HEK293 (cell line): ENCODE results near the gene CORO6.

Source experiments
- CTCF ChIA-PET: fragments of 350-600 bp; formaldehyde crosslinking; extraction: SDS; loops from one replicate; lab custom pipeline; 2021; ENCODE audit warnings: antibody characterized with exemption; lab: Yijun Ruan, JAX
- POLR2A ChIA-PET: fragments of 300-600 bp; formaldehyde crosslinking; extraction: SDS; loops from one replicate; lab custom pipeline; 2020; ENCODE audit warnings: antibody characterized with exemption, inconsistent platforms; lab: Yijun Ruan, JAX
- H3K27ac ChIP-seq: fragments of 200-500 bp; sonication (Bioruptor generic); 2 replicates; pipeline ENCODE4 v1.5.1; 2014; ENCODE audit warnings: low read depth, low read length, control low read depth, inconsistent platforms; ENCODE audit errors: extremely low read depth
- H3K36me3 ChIP-seq, 2 experiments: fragments of 200-500 bp in 1 of 2; sonication (Bioruptor generic) in 1 of 2; 1 replicate in 1 of 2; 2 replicates in 1 of 2; pipeline ENCODE4 v1.5.1; 2014 to 2017; ENCODE audit warnings: inconsistent platforms in 2 of 2, low read length in 2 of 2; ENCODE audit not compliant: control insufficient read depth in 2 of 2, insufficient read depth in 1 of 2
- H3K4me1 ChIP-seq: fragments of 200-500 bp; sonication (Bioruptor generic); 2 replicates; pipeline ENCODE4 v1.5.1; 2014; ENCODE audit warnings: mild to moderate bottlenecking, low read length, inconsistent platforms; ENCODE audit not compliant: control insufficient read depth, insufficient read depth
- H3K4me3 ChIP-seq: 2 replicates; pipeline ENCODE4 v1.5.1; 2011; ENCODE audit warnings: low read depth, mild to moderate bottlenecking, control low read depth, low read length, moderate library complexity
- H3K9me3 ChIP-seq: fragments of 200-500 bp; sonication (Bioruptor generic); 2 replicates; pipeline ENCODE4 v1.5.1; 2014; ENCODE audit warnings: low read depth, low read length, inconsistent platforms; ENCODE audit not compliant: control insufficient read depth, insufficient read depth
- GLI4 ChIP-seq: fragments of 450-650 bp; formaldehyde crosslinking; IDR thresholded peaks from 2 replicates; pipeline ENCODE4 v1.5.1; 2016; ENCODE audit warnings: missing biosample characterization, missing genetic modification characterization
- GLIS1 ChIP-seq: fragments of 450-650 bp; formaldehyde crosslinking; IDR thresholded peaks from 2 replicates; pipeline ENCODE4 v1.5.1; 2016; ENCODE audit warnings: missing biosample characterization, missing genetic modification characterization
- MEIS1 ChIP-seq: sonication (generic); formaldehyde crosslinking; IDR thresholded peaks from 2 replicates; pipeline ENCODE4 v1.8.1; 2022; ENCODE audit warnings: missing genetic modification reagents, mild to moderate bottlenecking, borderline replicate concordance
- REST ChIP-seq: fragments of 450-650 bp; formaldehyde crosslinking; IDR thresholded peaks from 2 replicates; pipeline ENCODE4 v1.5.1; 2016; ENCODE audit warnings: missing biosample characterization, missing genetic modification characterization
- ZBTB10 ChIP-seq: fragments of 450-650 bp; formaldehyde crosslinking; IDR thresholded peaks from 2 replicates; pipeline ENCODE4 v1.5.1; 2016; ENCODE audit warnings: missing biosample characterization, missing genetic modification characterization
- ZBTB44 ChIP-seq: fragments of 450-650 bp; IDR thresholded peaks from 2 replicates; pipeline ENCODE4 v1.5.1; 2018; ENCODE audit warnings: missing biosample characterization, mild to moderate bottlenecking, missing genetic modification characterization
- ZNF146 ChIP-seq: fragments of 450-650 bp; formaldehyde crosslinking; IDR thresholded peaks from 2 replicates; pipeline ENCODE4 v1.5.1; 2016; ENCODE audit warnings: missing biosample characterization, missing genetic modification characterization
- ZNF18 ChIP-seq: fragments of 450-650 bp; formaldehyde crosslinking; IDR thresholded peaks from 2 replicates; pipeline ENCODE4 v1.5.1; 2016; ENCODE audit warnings: missing biosample characterization, missing genetic modification characterization
- ZNF214 ChIP-seq: fragments of 450-650 bp; formaldehyde crosslinking; IDR thresholded peaks from 2 replicates; pipeline ENCODE4 v1.5.1; 2017; ENCODE audit warnings: missing biosample characterization, mild to moderate bottlenecking, missing genetic modification characterization, borderline replicate concordance
- ZNF398 ChIP-seq: fragments of 450-650 bp; formaldehyde crosslinking; IDR thresholded peaks from 2 replicates; pipeline ENCODE4 v1.5.1; 2017; ENCODE audit warnings: missing biosample characterization, missing genetic modification characterization
- ZNF555 ChIP-seq: fragments of 450-650 bp; formaldehyde crosslinking; conservative IDR thresholded peaks from 2 replicates; pipeline ENCODE4 v1.5.1; 2017; ENCODE audit warnings: missing biosample characterization, mild to moderate bottlenecking, missing genetic modification characterization, inconsistent platforms
- ZNF624 ChIP-seq: fragments of 450-650 bp; formaldehyde crosslinking; IDR thresholded peaks from 2 replicates; pipeline ENCODE4 v1.5.1; 2017; ENCODE audit warnings: missing biosample characterization, missing genetic modification characterization
- ZNF660 ChIP-seq: fragments of 450-650 bp; IDR thresholded peaks from 2 replicates; pipeline ENCODE4 v1.5.1; 2018; ENCODE audit warnings: missing biosample characterization, mild to moderate bottlenecking, missing genetic modification characterization
- ZSCAN4 ChIP-seq: fragments of 450-650 bp; formaldehyde crosslinking; IDR thresholded peaks from 2 replicates; pipeline ENCODE4 v1.5.1; 2017; ENCODE audit warnings: missing biosample characterization, missing genetic modification characterization

Gene CORO6

GRCh38 chr17:29576214-29577000 lies 46.3 kb downstream of the CORO6 start:
- POLR2A ChIA-PET, result interaction anchor here (1.0 to 2.7 kb wide), 4 partner anchors 9 to 282 kb away, joined by 3 to 11 read pairs (median 4); partner anchors contain the start of genes ABHD15, ANKRD13B and NUFIP2
- peaks cover 14 to 94% of the 10 kb centered on the region in 2 experiments for H3K36me3 ChIP-seq
- TF ChIP-seq ZNF214 (no peak), GLIS1 (peak; percentile 43; the same call in 1 of the 2 replicates)
- TF ChIP-seq, all 188 proteins: peak for 1
- Histone ChIP-seq H3K4me1 (no peaks in the 10 kb centered on the region), H3K27ac (no peak overlapping the region), H3K4me3 (no peak overlapping the region), H3K9me3 (no peaks in the 10 kb centered on the region)
- CTCF ChIA-PET, result interaction anchor here (0.5 to 1.3 kb wide), 2 partner anchors 207 to 507 kb away, joined by 3 to 4 read pairs; no protein-coding TSS in a partner anchor

GRCh38 chr17:29575511-29576213 lies 47.0 kb downstream of the CORO6 start:
- ChIA-PET POLR2A (interaction anchor here (0.5 to 2.7 kb wide), 4 partner anchors 13 to 269 kb away, joined by 3 to 11 read pairs (median 5); partner anchors contain the start of gene ANKRD13B), CTCF (interaction anchor here (1.3 kb wide), 1 partner anchor 206 kb away, joined by 4 read pairs; no protein-coding TSS in a partner anchor)
- Histone ChIP-seq H3K9me3 (no peaks in the 10 kb centered on the region), H3K27ac (no peak overlapping the region), H3K4me1 (no peaks in the 10 kb centered on the region), H3K36me3 (peaks cover 9 to 95% of the 10 kb centered on the region in 2 experiments), H3K4me3 (no peak overlapping the region)
- TF ChIP-seq REST (tag by site-specific recombination) (no peak), ZBTB10 (tag by site-specific recombination) (no peak), ZNF660 (no peak), GLIS1 (no peak), GLI4 (tag by site-specific recombination) (no peak), ZNF555 (tag by site-specific recombination) (no peak), ZNF624 (tag by site-specific recombination) (no peak), ZNF398 (tag by site-specific recombination) (no peak), ZBTB44 (no peak), ZSCAN4 (no peak), ZNF146 (tag by site-specific recombination) (no peak), MEIS1 (CRISPR knock-in tag) (no peak), ZNF18 (tag by site-specific recombination) (no peak)
